Urinary bladder (tissue), 4 donors: Measurements from ENCODE around the gene KLF6. TPM values are rescaled to one million over a fixed set of nuclear protein-coding genes. Genes with fewer than 3 reads are reported as not detected.
A peak's percentile ranks its signal among the peaks of the same experiment; 100 is the strongest.

ENCODE experiments used
- DNase-seq: peaks from one replicate; pipeline ENCODE4 v3.0.0-alpha.2; 2015; ENCODE audit errors: extremely low spot score
- H3K27ac ChIP-seq: one replicate; pipeline ENCODE4 v1.5.1; 2013; ENCODE audit warnings: low read depth, mild to moderate bottlenecking, moderate library complexity
- H3K36me3 ChIP-seq: one replicate; pipeline ENCODE4 v1.6.1; 2013; ENCODE audit warnings: mild to moderate bottlenecking, moderate library complexity; ENCODE audit not compliant: insufficient read depth
- H3K4me1 ChIP-seq: one replicate; pipeline ENCODE4 v1.6.1; 2013; ENCODE audit warnings: mild to moderate bottlenecking, moderate library complexity; ENCODE audit not compliant: insufficient read depth
- H3K4me3 ChIP-seq: one replicate; pipeline ENCODE4 v1.5.1; 2013; ENCODE audit warnings: low read depth, low read length
- WGBS: extraction: QIAGEN DNeasy Blood & Tissue Kit; methylation state at CpG from one replicate; pipeline ENCODE4 v1.1.7; 2013; 5-methylcytosine and 5-hydroxymethylcytosine counted together
- polyA plus RNA-seq: library from polyadenylated mRNA; stranded (reverse); fragments of 200-250 nt; gene quantifications from one replicate; pipeline ENCODE4 v1.2.3, GENCODE V29; 2013
- total RNA-seq: library from RNA; depleted of rRNA; stranded (reverse); fragments of >200 nt; gene quantifications from one replicate; pipeline ENCODE4 v1.2.3, GENCODE V29; 2014
- donor health status: healthy with polysubstance abuse.
- donor health status: healthy.

Gene KLF6
- total and polyA plus RNA-seq, 2 donors: 69.8 to 137 TPM

- no peak overlapping the region for H3K4me3 ChIP-seq
- H3K4me1 ChIP-seq: peaks cover 1% of the 10 kb centered on the region
- WGBS: 65% methylated on average over 10 of the region's 10 CpGs
- H3K27ac ChIP-seq: peak overlapping the region; percentile 74
- H3K36me3 ChIP-seq: no peaks in the 10 kb centered on the region
- DNase-seq: no peak
These were observed 20.9 kb upstream of the KLF6 start for GRCh38 chr10:3805791-3806461.

DNA sequence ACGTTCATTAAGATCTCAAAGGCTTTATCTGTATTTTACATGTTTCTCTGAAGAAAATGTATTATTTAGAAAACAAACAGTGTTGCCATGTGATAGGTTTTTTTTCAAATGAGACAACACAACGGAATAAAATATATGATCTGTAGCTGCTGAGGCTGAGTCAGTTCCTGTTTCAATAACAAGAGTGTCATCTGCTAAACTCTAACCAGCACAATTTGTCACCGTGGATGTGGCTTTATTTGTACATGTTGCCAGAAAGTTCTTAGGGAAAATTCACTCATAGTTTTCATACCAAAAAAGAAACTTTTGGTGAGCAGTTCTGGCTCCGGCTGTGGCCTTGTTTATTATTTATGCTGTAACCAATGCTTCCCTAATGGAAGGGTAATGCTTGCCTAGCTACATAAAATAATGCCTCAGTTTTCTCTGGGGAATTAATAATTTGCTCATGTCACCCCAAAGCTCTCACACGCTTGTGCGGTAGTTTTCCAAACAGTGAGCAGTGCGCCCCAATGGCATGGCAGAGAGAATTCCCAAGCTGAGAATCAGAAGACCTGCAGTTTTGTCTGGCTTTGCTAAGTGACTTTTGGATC lies 20.3 kb upstream of the KLF6 start:
- peaks cover 1% of the 10 kb centered on the region for H3K4me1 ChIP-seq
- H3K27ac ChIP-seq: peak overlapping the region; percentile 74
- WGBS: 61% methylated on average over 7 of the region's 7 CpGs
- DNase-seq: no peak
- H3K36me3 ChIP-seq: no peaks in the 10 kb centered on the region
- H3K4me3 ChIP-seq: no peak overlapping the region

DNA sequence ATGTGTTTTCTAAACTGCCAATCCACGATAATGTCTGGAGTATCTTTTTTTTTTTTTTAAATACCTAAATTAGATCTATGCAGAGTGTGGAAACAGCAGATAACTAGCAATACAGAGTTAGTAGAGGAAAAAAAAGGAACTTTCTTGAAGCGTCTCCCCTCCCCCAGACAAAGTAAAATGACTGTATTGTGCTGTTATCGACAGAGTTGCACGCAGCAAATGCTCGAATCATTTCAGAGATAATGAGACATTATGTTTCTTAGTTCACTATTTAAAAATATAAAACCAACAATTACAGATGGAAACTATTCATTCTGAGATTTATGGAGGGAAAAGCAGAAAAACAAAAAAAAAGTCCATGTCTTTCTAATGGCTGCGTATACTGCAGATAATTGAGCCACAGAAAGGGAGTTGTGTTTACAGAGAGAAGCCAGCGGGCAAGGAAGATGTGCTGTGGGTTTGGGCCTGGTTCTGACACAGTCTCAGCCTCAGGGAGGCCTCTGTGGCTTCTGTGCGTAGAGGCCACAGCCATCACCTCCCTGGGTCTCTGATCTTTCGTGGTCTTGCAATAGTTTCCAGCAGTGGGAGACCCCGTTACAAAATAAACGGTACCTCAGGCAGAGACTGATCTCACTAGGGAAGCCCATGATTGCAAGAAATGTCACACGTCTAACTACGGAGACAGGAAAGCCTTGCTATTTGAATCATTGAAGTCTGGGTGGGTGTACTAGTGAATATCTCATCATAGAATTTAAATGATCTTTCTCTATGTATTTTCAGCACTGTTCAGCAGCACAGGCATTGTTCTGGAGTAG lies 19.1 kb upstream of the KLF6 start:
- H3K4me3 ChIP-seq: no peak overlapping the region
- WGBS: 78% methylated on average over 13 of the region's 13 CpGs
- H3K4me1 ChIP-seq: no peaks in the 10 kb centered on the region
- H3K36me3 ChIP-seq: no peaks in the 10 kb centered on the region
- no peak for DNase-seq
- no peak overlapping the region for H3K27ac ChIP-seq

GRCh38 chr10:3803295-3803926 lies 18.4 kb upstream of the KLF6 start:
- no peak overlapping the region for H3K4me3 ChIP-seq
- no peak for DNase-seq
- H3K27ac ChIP-seq: no peak overlapping the region
- H3K36me3 ChIP-seq: no peaks in the 10 kb centered on the region
- WGBS: 70% methylated on average over 11 of the region's 11 CpGs
- no peaks in the 10 kb centered on the region for H3K4me1 ChIP-seq

DNA sequence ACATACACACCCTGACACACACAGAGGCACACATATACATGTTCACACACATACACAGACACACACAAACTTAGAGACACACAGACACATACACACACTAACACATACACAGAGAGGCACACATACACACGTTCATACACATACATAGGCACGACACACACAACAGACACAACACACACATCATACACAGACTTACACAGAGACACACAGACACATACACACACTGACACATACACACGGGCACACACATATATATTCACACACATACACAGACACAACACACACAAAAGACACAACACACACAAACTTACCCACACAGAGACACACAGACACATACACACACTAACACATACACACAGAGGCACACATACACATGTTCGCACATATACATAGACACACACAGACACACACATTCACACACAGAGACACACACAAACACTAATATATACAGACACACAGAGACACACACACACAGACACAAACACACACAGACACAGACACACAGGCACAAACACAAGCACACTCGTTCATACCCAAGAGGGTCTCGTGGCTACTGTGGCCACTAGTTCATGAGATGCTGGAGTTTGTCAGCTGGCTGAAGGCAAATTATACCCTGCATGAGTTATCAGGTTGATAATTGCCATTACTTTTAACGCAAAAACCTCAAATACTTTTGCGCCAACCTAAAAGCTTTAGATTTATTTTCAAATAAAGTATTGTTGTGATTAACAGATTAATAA lies 17.7 kb upstream of the KLF6 start:
- WGBS: 88% methylated on average over 8 of the region's 8 CpGs
- H3K4me3 ChIP-seq: no peak overlapping the region
- no peaks in the 10 kb centered on the region for H3K4me1 ChIP-seq
- DNase-seq: no peak
- no peak overlapping the region for H3K27ac ChIP-seq
- no peaks in the 10 kb centered on the region for H3K36me3 ChIP-seq

GRCh38 chr10:3801558-3802192 lies 16.7 kb upstream of the KLF6 start:
- 91% methylated on average over 11 of the region's 11 CpGs for WGBS
- no peak overlapping the region for H3K27ac ChIP-seq
- H3K4me3 ChIP-seq: no peak overlapping the region

GRCh38 chr10:3800586-3800985 lies 15.6 kb upstream of the KLF6 start:
- WGBS: 83% methylated on average over 5 of the region's 5 CpGs
- no peaks in the 10 kb centered on the region for H3K36me3 ChIP-seq
- no peak overlapping the region for H3K27ac ChIP-seq
- no peak for DNase-seq
- H3K4me3 ChIP-seq: no peak overlapping the region
- H3K4me1 ChIP-seq: no peaks in the 10 kb centered on the region

More at GRCh38 chr10:3801558-3802192, 16.7 kb upstream of the KLF6 start:
- Histone ChIP-seq H3K36me3 (no peaks in the 10 kb centered on the region), H3K4me1 (no peaks in the 10 kb centered on the region)
- no peak for DNase-seq

- DNase-seq: no peak
- 90% methylated on average over 1 of the region's 1 CpG for WGBS
These were observed 12.7 kb upstream of the KLF6 start for GRCh38 chr10:3797750-3798149.

GRCh38 chr10:3793553-3793952 lies 8.5 kb upstream of the KLF6 start:
- Histone ChIP-seq H3K4me1 (no peaks in the 10 kb centered on the region), H3K36me3 (no peaks in the 10 kb centered on the region), H3K4me3 (no peak overlapping the region), H3K27ac (no peak overlapping the region)
- DNase-seq: no peak
- 94% methylated on average over 3 of the region's 3 CpGs for WGBS

More at GRCh38 chr10:3797750-3798149, 12.7 kb upstream of the KLF6 start:
- Histone ChIP-seq H3K4me1 (no peaks in the 10 kb centered on the region), H3K36me3 (no peaks in the 10 kb centered on the region), H3K27ac (no peak overlapping the region), H3K4me3 (no peak overlapping the region)

- Histone ChIP-seq H3K36me3 (no peaks in the 10 kb centered on the region), H3K4me3 (no peak overlapping the region), H3K4me1 (no peaks in the 10 kb centered on the region), H3K27ac (no peak overlapping the region)
- no peak for DNase-seq
- 75% methylated on average over 4 of the region's 4 CpGs for WGBS
These were observed 7.8 kb upstream of the KLF6 start for GRCh38 chr10:3792710-3793219.

GRCh38 chr10:3791974-3792633 lies 7.1 kb upstream of the KLF6 start:
- Histone ChIP-seq H3K4me1 (no peaks in the 10 kb centered on the region), H3K36me3 (no peaks in the 10 kb centered on the region), H3K4me3 (no peak overlapping the region), H3K27ac (no peak overlapping the region)
- WGBS: 87% methylated on average over 3 of the region's 3 CpGs
- no peak for DNase-seq

GRCh38 chr10:3790858-3791257 lies 5.8 kb upstream of the KLF6 start:
- no peaks in the 10 kb centered on the region for H3K36me3 ChIP-seq
- H3K27ac ChIP-seq: no peak overlapping the region
- no peaks in the 10 kb centered on the region for H3K4me1 ChIP-seq
- H3K4me3 ChIP-seq: no peak overlapping the region
- no peak for DNase-seq
- 95% methylated on average over 6 of the region's 6 CpGs for WGBS
